H1 (cell line): ENCODE measurements around the gene RPL6. TPM values are rescaled to one million over a fixed set of nuclear protein-coding genes. Genes with fewer than 3 reads are reported as not detected.
A peak's percentile ranks its signal among the peaks of the same experiment; 100 is the strongest.

Source experiments
- BACH1 ChIP-seq: IDR thresholded peaks from 2 replicates; pipeline ENCODE4 v1.6.1; 2012; ENCODE audit warnings: low read length, improper control_type of control experiment
- CEBPB ChIP-seq: IDR thresholded peaks from 2 replicates; pipeline ENCODE4 v1.6.1; 2012; ENCODE audit warnings: low read depth, low read length
- HDAC2 ChIP-seq, 2 experiments: fragments of 300-600 bp in 1 of 2; sonication (generic) in 1 of 2; IDR thresholded peaks; 2 replicates each; pipeline ENCODE4 v1.6.1; 2011 to 2012; ENCODE audit warnings: low read depth in 2 of 2, low read length in 2 of 2, mild to moderate bottlenecking in 2 of 2, moderate library complexity in 2 of 2, borderline replicate concordance in 1 of 2, inconsistent platforms in 1 of 2
- JUN ChIP-seq: IDR thresholded peaks from 2 replicates; pipeline ENCODE4 v1.6.1; 2011; ENCODE audit warnings: low read depth, mild to moderate bottlenecking, improper control_type of control experiment, low read length
- JUND ChIP-seq: IDR thresholded peaks from 2 replicates; pipeline ENCODE4 v1.6.1; 2011; ENCODE audit warnings: mild to moderate bottlenecking, improper control_type of control experiment, low read length
- PHF8 ChIP-seq: fragments of 200-600 bp; sonication (generic); conservative IDR thresholded peaks from 2 replicates; pipeline ENCODE4 v1.7.1; 2012; ENCODE audit warnings: low read depth, mild to moderate bottlenecking, inconsistent platforms, low read length, moderate library complexity
- SIN3A ChIP-seq, 2 experiments: IDR thresholded peaks in 1 of 2; conservative IDR thresholded peaks in 1 of 2; 2 replicates each; pipeline ENCODE4 v1.6.1; 2011 to 2012; ENCODE audit warnings: low read length in 2 of 2, improper control_type of control experiment in 1 of 2, low read depth in 1 of 2, mild to moderate bottlenecking in 1 of 2
- polyA plus RNA-seq, 7 experiments: library from polyadenylated mRNA; depleted of rRNA in 3 of 7; stranded (reverse) in 5 of 7; unstranded in 2 of 7; fragments of >200 nt in 5 of 7; fragments of 200-250 nt in 2 of 7; gene quantifications; 1 replicate in 5 of 7; 2 replicates in 1 of 7; 4 replicates in 1 of 7; pipeline versions ENCODE4 v1.2.1 to v1.2.3, GENCODE V29; 2011 to 2013; ENCODE audit warnings: missing spikeins in 2 of 7, mixed read lengths in 2 of 7
- total RNA-seq: library from RNA; stranded (reverse); fragmentation: NEBNext Ultra II Directional; extraction: Animal tissue kit (Norgen Biotek cat#: 25700); gene quantifications from 2 replicates; pipeline ENCODE4 v1.2.1, GENCODE V29; 2021

RPL6 gene
- total and polyA plus RNA-seq, 2 of the 8 experiments (the other 6 are each of a cell fraction or from before 2014, with no cell fraction given), result 1,073 to 1,643 TPM

DNA sequence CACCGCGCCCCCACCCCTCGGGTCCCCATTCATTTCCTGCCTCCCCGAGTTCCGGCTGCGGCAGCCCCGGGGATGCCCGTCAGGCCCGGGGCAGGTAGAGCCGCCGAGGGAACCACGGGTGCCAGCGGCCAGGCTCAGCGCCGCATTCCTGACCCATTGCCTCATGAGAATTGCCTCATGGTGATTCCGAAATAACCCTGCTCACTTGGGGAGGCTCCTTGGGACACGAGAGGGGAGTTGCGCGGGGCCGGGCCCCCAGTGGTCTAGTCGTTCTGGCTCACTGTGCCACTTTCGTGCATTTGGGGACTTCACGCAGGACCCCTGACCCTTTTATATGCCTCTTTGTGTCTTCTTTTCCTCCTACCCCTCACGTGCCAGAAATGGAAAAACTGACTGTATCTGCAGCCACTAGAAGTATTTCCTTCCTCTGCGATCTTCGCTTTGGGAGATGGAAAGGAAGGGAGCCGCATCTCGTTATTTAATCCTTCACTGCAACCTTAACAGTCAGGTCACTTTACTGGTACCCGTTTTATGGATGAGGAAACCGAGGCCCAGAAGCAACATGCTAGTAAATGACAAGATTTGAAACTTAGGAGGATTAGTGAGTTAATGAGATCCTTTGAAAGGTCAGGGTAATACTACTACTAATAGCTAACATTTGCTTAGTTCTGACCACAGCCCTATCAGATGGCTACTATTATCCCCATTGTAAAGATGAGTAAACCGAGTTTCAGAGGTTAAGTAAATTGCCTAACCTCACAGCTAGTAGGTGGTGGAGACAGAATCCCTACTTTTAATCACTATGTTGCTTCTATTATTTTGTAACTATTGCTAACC, 10.1 kb upstream of the RPL6 start (continued):
- peak in 1 of 2 experiments; percentile 54; a peak in 1 of 4 replicates for TF ChIP-seq HDAC2 (IDR thresholded peaks at IDR 0.05; ENCODE audit: borderline replicate concordance in 1 of 2, low read depth in 2 of 2, low read length in 2 of 2)
- no peak for TF ChIP-seq BACH1
- no peak for TF ChIP-seq SIN3A (conservative IDR thresholded peaks at IDR 0.05 in 1 of 2, IDR thresholded peaks at IDR 0.05 in 1 of 2; ENCODE audit: low read depth in 1 of 2, low read length in 2 of 2)
- TF ChIP-seq JUN, result peak; percentile 77; the same call in 1 of the 2 replicates
- peak; percentile 38; the same call in 1 of the 2 replicates for TF ChIP-seq PHF8
- peak; percentile 63 for TF ChIP-seq CEBPB
- TF ChIP-seq JUND, result peak; percentile 80; the same call in 1 of the 2 replicates
